ENCODE results near the gene LZTR1.
A peak's percentile ranks its signal among the peaks of the same experiment; 100 is the strongest.
"Not testable (repeated sequence)": the region's sequence is repeated elsewhere in the genome, so short reads cannot be mapped to it uniquely, and the experiment has no call there.

LZTR1 gene

GRCh38 chr22:20965104-20965887, 16.8 kb upstream of the LZTR1 start:
- DNase-seq (ENCODE audit: low read depth in 2 of 2, low spot score in 1 of 2), result no peak

- DNase-seq (ENCODE audit: low read depth in 2 of 2, low spot score in 1 of 2), result no peak
Measured at GRCh38 chr22:20965888-20966855, 15.9 kb upstream of the LZTR1 start.

- DNase-seq (ENCODE audit: low read depth in 2 of 2, low spot score in 1 of 2), result no peak
Measured at GRCh38 chr22:20966883-20967696, 15.0 kb upstream of the LZTR1 start, which contains the start of gene AIFM3. TSS of gene AIFM3 (plus strand) at chr22:20967255. CDS start at chr22:20967945, 690 bp downstream.

DNA sequence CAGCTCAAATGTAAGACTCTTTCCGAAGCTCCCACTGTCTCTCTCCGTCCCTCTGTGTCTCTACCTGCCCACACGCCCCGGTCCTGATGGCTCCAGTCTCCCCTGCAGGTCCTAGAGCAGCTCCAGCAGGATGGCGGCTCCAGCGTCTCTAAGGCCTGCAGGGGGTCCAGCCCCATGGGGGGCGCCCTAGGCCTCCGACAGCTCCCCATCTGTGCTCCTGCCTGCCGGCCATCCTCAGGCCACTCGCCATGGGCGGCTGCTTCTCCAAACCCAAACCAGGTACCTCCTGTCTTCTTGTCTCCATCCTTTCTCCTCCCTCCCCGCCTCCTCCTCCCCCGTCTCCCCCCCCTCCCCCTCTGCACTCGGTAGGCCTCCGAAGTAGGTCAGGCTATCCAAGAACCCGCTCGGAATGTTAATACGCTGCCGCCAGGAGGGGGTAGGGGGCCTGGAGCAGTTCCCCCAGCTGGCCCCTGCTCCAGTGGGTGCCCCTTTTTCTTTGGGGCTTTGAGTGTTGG, 14.3 kb upstream of the LZTR1 start:
- DNase-seq (ENCODE audit: low read depth in 2 of 2, low spot score in 1 of 2), result no peak

- no peak for DNase-seq (ENCODE audit: low read depth in 2 of 2, low spot score in 1 of 2)
Measured at GRCh38 chr22:20968281-20968977, 13.7 kb upstream of the LZTR1 start.

DNA sequence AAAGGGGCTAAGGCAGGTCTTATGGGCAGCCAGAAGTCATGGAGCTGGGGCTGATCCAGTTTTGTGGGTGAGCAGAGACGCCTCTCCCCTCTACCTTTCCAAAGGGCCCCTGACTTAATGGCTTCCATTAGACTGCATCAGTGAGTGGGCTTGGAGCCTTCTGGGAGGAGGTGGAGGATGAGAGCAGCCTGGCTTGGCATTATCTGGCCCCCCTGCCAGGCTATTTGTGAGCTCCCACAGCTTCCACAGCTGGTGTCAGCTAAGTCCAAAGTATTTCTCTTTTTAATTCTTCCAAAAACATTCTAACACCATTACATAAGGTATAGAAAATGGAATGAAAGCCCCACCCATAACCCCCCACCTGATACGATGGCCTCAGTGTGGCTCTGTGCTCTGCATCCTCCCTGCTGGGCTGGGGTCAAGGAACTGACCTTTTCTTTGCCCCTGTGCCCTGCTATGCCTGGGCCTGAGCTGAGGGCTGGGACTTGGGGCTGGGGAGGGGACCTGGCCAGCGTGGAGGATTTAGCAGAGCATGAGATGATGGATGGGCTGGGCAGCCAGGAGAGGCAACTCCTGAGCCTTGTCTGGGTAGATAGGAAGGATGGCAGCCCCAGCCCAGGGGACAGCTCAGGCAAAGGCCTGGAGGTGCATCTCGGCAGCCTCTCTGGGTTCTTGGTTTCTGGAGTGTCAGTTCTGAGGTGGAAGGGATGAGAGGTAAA, 11.0 kb upstream of the LZTR1 start:
- no peak for DNase-seq (ENCODE audit: low read depth in 2 of 2, low spot score in 1 of 2)

DNA sequence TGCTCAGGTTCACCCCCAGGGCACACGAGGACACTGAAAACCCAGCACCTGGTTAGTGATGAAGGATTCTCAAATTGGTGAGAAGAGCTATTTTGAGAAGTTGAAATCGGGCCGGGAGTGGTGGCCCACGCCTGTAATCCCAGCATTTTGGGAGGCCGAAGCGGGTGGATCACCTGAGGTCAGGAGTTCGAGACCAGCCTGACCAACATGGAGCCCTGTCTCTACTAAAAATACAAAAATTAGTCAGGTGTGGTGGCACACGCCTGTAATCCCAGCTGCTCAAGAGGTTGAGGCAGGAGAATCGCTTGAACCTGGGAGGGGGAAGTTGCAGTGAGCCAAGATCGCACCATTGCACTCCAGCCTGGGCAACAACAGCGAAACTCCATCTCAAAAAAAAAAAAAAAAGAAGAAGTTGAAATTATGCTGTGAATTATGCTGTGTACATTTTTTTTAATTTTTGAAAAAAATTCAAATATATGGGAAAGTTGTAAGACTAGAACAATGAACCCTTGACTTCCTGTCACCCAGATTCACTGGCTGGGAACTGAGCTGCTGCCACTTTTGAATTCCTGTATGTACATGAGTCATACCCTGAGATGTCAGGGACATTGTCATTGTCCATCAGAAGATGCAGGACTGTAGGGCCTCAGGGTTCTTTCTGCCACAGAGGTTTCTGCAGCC, 9.9 kb upstream of the LZTR1 start:
- DNase-seq (ENCODE audit: low read depth in 2 of 2, low spot score in 1 of 2), result not testable (repeated sequence)

DNA sequence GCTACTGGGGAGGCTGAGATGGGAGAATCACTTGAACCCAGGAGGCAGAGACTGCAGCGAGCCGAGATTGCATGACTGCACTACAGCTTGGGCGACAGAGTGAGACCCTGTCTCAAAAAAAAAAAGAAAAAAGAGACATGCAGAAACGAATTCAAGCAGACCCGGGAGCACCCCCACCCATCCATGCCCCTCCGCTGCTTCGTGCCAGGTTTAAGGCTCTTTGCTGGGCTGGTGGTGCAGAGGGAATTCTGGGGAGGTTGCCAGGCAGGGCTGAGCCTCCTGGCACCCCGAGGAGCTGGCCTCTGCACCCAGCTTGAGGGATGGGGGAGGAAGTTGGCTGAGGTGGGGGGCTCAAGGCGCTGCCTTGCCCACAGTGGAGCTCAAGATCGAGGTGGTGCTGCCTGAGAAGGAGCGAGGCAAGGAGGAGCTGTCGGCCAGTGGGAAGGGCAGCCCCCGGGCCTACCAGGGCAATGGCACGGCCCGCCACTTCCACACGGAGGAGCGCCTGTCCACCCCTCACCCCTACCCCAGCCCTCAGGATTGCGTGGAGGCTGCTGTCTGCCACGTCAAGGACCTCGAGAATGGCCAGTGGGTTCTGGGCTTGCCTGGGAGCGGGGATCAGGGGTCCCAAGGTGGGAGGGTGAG, 9.0 kb upstream of the LZTR1 start:
- DNase-seq (ENCODE audit: low read depth in 2 of 2, low spot score in 1 of 2), result no peak

DNA sequence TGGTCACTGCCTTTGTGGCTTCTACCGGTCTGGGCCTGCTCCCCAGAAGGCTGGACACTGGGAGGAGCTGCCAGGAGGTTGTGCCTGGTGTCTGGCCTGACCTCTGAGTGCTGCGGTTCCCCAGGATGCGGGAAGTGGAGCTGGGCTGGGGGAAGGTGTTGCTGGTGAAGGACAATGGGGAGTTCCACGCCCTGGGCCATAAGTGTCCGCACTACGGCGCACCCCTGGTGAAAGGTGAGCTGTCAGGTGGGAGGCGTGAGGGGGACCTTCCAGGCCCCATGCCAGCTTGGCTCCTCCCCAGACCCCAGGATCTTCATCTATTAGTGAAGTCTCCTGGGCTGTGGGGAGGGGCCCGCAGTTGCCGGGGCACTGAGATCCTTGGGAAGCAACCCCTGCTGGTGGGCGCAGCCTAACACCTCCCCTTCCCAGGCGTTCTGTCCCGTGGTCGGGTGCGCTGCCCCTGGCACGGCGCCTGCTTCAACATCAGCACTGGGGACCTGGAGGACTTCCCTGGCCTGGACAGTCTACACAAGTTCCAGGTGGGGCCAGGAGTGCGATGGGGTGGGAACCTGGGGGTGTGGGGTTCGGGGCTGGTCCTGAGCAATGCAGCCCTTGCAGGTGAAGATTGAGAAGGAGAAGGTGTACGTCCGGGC, 8.3 kb upstream of the LZTR1 start:
- no peak for DNase-seq (ENCODE audit: low read depth in 2 of 2, low spot score in 1 of 2)

DNA sequence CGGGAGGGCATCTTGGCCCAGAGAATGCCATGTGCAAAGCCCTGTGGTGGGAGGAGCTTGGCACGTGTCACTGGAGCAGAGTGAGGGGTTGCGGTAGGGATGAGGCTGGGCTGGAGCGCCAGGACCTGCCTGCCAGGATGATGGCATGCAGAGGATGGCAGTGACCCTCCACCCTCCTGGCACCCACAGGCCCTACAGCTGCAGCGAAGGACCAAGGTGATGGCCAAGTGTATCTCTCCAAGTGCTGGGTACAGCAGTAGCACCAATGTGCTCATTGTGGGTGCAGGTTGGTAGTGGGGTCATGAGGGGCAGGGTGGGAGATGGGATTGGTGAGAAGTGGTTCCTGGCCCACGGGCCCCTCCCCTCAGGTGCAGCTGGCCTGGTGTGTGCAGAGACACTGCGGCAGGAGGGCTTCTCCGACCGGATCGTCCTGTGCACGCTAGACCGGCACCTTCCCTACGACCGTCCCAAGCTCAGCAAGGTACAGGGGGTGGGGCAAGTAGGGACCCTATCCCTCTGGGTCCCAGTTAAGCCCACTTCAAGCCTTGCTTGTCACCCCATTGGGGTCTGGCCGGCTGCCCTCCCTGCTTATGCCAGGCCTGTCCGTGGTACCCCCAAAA, 7.7 kb upstream of the LZTR1 start:
- no peak for DNase-seq (ENCODE audit: low read depth in 2 of 2, low spot score in 1 of 2)

DNA sequence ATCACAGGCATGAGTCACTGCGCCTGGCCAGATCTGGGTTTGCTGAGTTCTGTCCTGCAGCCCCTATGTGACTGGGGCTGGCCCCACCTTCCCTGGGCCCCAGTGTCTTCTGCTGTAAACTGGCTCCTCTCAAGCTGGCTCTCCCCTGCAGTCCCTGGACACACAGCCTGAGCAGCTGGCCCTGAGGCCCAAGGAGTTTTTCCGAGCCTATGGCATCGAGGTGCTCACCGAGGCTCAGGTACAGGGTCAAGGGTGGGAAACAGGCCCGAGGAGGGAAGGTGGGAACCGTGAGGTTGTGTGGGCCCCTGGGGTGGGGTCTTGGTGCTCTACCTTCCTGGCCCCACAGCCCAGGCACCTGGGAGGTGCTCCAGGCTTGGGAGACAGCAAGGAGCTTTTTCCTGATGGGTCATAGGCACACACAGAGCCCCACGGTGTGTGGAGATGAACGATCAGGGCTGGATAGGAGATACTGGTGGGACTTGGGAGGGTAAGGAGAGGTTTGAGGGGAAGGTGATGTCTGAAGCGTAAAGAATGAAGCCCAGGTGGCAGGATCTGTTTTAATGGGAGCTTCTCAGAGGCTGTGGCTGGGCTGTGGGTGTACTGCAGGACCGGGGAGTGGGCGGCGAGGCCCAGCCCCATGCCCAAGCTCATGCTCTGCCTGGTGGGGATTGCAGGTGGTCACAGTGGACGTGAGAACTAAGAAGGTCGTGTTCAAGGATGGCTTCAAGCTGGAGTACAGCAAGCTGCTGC, 6.4 kb upstream of the LZTR1 start:
- DNase-seq (ENCODE audit: low read depth in 2 of 2, low spot score in 1 of 2), result no peak

- DNase-seq (ENCODE audit: low read depth in 2 of 2, low spot score in 1 of 2), result no peak
Measured at GRCh38 chr22:20976291-20976877, 5.7 kb upstream of the LZTR1 start.

- DNase-seq (ENCODE audit: low read depth in 2 of 2, low spot score in 1 of 2), result no peak
Measured at GRCh38 chr22:20977019-20977418, 5.1 kb upstream of the LZTR1 start.

- DNase-seq (ENCODE audit: low read depth in 2 of 2, low spot score in 1 of 2), result no peak
Measured at GRCh38 chr22:20977516-20978170, 4.5 kb upstream of the LZTR1 start.

GRCh38 chr22:20978419-20978818, 3.7 kb upstream of the LZTR1 start:
- DNase-seq (ENCODE audit: low read depth in 2 of 2, low spot score in 1 of 2), result no peak

DNA sequence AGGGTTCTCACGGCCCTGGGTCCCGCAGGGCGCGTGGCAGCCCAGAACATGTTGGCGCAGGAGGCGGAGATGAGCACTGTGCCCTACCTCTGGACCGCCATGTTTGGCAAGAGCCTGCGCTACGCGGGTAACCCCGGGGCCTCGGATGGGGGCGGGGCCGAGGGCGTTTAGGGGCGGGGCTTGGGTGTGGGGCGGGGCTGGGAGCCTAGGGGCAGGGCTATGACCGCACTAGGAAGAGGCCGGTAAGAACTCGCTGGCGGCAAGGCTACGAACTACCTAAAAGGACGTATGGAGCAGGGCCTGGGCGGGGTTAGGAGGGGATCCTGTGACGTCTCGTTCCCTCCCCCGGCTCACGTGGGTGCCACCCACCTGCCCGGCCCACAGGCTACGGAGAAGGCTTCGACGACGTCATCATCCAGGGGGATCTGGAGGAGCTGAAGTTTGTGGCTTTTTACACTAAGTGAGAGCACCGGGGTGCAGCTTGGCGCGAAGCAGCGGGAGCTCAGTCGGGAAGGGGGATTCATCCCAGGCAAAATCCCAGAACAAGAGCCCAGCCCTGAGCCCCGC, 2.8 kb upstream of the LZTR1 start:
- peak; percentile 37 to 46 for DNase-seq (ENCODE audit: low read depth in 2 of 2, low spot score in 1 of 2)

Data from stimulated activated CD8-positive, alpha-beta memory T cell treated with anti-CD3 and anti-CD28 coated beads, Interleukin-4, amount 100 ng/mL, for 4 hours (primary cell).